HepG2 (cell line): Measurements from ENCODE around the gene TBC1D1. TPM values are rescaled to one million over a fixed set of nuclear protein-coding genes. Genes with fewer than 3 reads are reported as not detected.

Source experiments
- ATAC-seq: fragments of 200-7000 bp; cut with Tn5 transposase; 3 replicates; pipeline ENCODE4 v1.9.1; 2020; ENCODE audit warnings: mild to moderate bottlenecking, moderate library complexity
- BruUV-seq: library from RNA; stranded (reverse); fragments of 400-500 nt; replicated peaks from 2 replicates; lab custom pipeline; 2021; lab: Mats Ljungman, UMichigan
- CTCF ChIA-PET: fragments of 300-600 bp; formaldehyde crosslinking; extraction: SDS; loops from one replicate; lab custom pipeline; 2021; ENCODE audit warnings: low total read pairs, inconsistent platforms, low intra/inter-chr PET ratio; lab: Yijun Ruan, JAX
- POLR2A ChIA-PET: fragments of 350-600 bp; sonication (Branson Sonifier 250); formaldehyde crosslinking; loops from one replicate; lab custom pipeline; 2020; ENCODE audit warnings: antibody characterized with exemption, inconsistent platforms; lab: Yijun Ruan, JAX
- DNase-seq: peaks from one replicate; pipeline ENCODE4 v3.0.0-alpha.2; 2015; ENCODE audit warnings: low spot score
- FAIRE-seq: peaks from 3 replicates; lab custom pipeline; 2011; peaks lifted over from hg19 to GRCh38; lab: Jason Lieb, UNC
- H2AFZ ChIP-seq: one replicate; pipeline ENCODE4 v1.6.1; 2011; ENCODE audit warnings: low read length, inconsistent platforms
- H3K27ac ChIP-seq: fragments of 300-600 bp; 3 replicates; pipeline ENCODE4 v1.8.0; 2011; ENCODE audit warnings: mixed run types, mild to moderate bottlenecking, mixed read lengths, low read length, inconsistent platforms; ENCODE audit not compliant: insufficient read depth; ENCODE audit errors: extremely low read length
- H3K27me3 ChIP-seq, 2 experiments: fragments of 200-600 bp in 1 of 2; 2 replicates in 1 of 2; 3 replicates in 1 of 2; pipeline versions ENCODE4 v1.6.0 to v1.8.0; 2011; ENCODE audit warnings: low read length in 2 of 2, mild to moderate bottlenecking in 2 of 2, moderate library complexity in 2 of 2, inconsistent platforms in 1 of 2; ENCODE audit not compliant: insufficient read depth in 2 of 2, control insufficient read depth in 1 of 2
- H3K36me3 ChIP-seq, 2 experiments: fragments of 200-600 bp in 1 of 2; replicated peaks in 1 of 2; 2 replicates in 1 of 2; 3 replicates in 1 of 2; pipeline versions ENCODE4 v1.5.1 to v1.8.0; 2011; ENCODE audit warnings: low read length in 2 of 2, inconsistent platforms in 1 of 2; ENCODE audit not compliant: insufficient read depth in 2 of 2, control insufficient read depth in 1 of 2
- H3K4me1 ChIP-seq: 2 replicates; pipeline ENCODE4 v1.5.1; 2012; ENCODE audit warnings: low read length, inconsistent platforms; ENCODE audit not compliant: insufficient read depth
- H3K4me2 ChIP-seq: 2 replicates; pipeline ENCODE4 v1.6.0; 2011; ENCODE audit warnings: low read depth, low read length, inconsistent platforms
- H3K4me3 ChIP-seq, 3 experiments: fragments of 200-600 bp in 1 of 3; sonication (generic), shearing (Covaris generic) in 1 of 3; replicated peaks in 1 of 3; 2 replicates each; pipeline ENCODE4 v1.5.1; 2011 to 2016; ENCODE audit warnings: low read length in 3 of 3, inconsistent platforms in 2 of 3, low read depth in 2 of 3, mild to moderate bottlenecking in 2 of 3, control low read depth in 1 of 3, mixed read lengths in 1 of 3; ENCODE audit not compliant: insufficient read depth in 1 of 3
- H3K79me2 ChIP-seq: one replicate; pipeline ENCODE4 v1.6.1; 2011; ENCODE audit warnings: low read length, inconsistent platforms; ENCODE audit not compliant: insufficient read depth
- H3K9ac ChIP-seq: 2 replicates; pipeline ENCODE4 v1.6.0; 2011; ENCODE audit warnings: mild to moderate bottlenecking, low read depth, low read length, inconsistent platforms; ENCODE audit not compliant: insufficient read depth
- H3K9me3 ChIP-seq: 2 replicates; pipeline ENCODE4 v1.5.1; 2012; ENCODE audit warnings: mild to moderate bottlenecking, low read length
- H4K20me1 ChIP-seq: 2 replicates; pipeline ENCODE4 v1.6.0; 2011; ENCODE audit warnings: inconsistent platforms, mild to moderate bottlenecking, low read length, moderate library complexity; ENCODE audit not compliant: insufficient read depth
- BCLAF1 ChIP-seq: fragments of 450-650 bp; IDR thresholded peaks from 2 replicates; pipeline ENCODE4 v1.6.1; 2017; ENCODE audit warnings: mild to moderate bottlenecking
- BORCS8-MEF2B ChIP-seq: sonication (generic); formaldehyde crosslinking; IDR thresholded peaks from 2 replicates; pipeline ENCODE4 v1.8.0; 2022; ENCODE audit warnings: mild to moderate bottlenecking, missing genetic modification reagents
- CBX2 ChIP-seq, 2 experiments: fragments of 200-600 bp in 1 of 2; sonication (generic); formaldehyde crosslinking in 1 of 2; IDR thresholded peaks; 2 replicates each; pipeline versions ENCODE4 v1.7.0 to v1.8.1; 2018 to 2022; ENCODE audit warnings: low read depth in 2 of 2, low read length in 1 of 2, mild to moderate bottlenecking in 1 of 2, missing genetic modification reagents in 1 of 2
- KMT2A ChIP-seq: sonication (generic); formaldehyde crosslinking; IDR thresholded peaks from 2 replicates; pipeline ENCODE4 v1.4.0; 2020; ENCODE audit warnings: missing genetic modification reagents
- SNAI1 ChIP-seq: sonication (generic); formaldehyde crosslinking; IDR thresholded peaks from 2 replicates; pipeline ENCODE4 v1.5.0; 2020; ENCODE audit warnings: mild to moderate bottlenecking, missing genetic modification reagents, borderline replicate concordance
- SRSF9 ChIP-seq: fragments of 200-400 bp; formaldehyde crosslinking; IDR thresholded peaks from 2 replicates; pipeline ENCODE4 v1.6.1; 2018; ENCODE audit warnings: borderline replicate concordance, mild to moderate bottlenecking, low read depth, low read length; ENCODE audit not compliant: insufficient read depth, poor library complexity, severe bottlenecking
- ZNF605 ChIP-seq: sonication (generic); formaldehyde crosslinking; IDR thresholded peaks from 2 replicates; pipeline ENCODE4 v1.8.0; 2022; ENCODE audit warnings: mild to moderate bottlenecking, missing genetic modification reagents
- WGBS: methylation state at CpG from one replicate; pipeline ENCODE4 v1.1.6; 2017; ENCODE audit warnings: low lambda C conversion rate; 5-methylcytosine and 5-hydroxymethylcytosine counted together
- in situ Hi-C: cut with HindIII; loops from 2 replicates; pipeline ENCODE4 v1.10.0; 2017; ENCODE audit warnings: low pct_unique_long_range_greater_than_20kb; ENCODE audit not compliant: extremely low pct_ligation_motif_present
- intact Hi-C: fragments of 100-400 bp; cut with micrococcal nuclease; formaldehyde crosslinking; loops from one replicate; pipeline ENCODE4 v1.10.0; 2022; ENCODE audit not compliant: unreplicated experiment
- polyA plus RNA-seq, 8 experiments: library from polyadenylated mRNA; depleted of rRNA in 3 of 8; stranded (reverse) in 7 of 8; unstranded in 1 of 8; fragments of >200 nt; fragmentation: Illumina TruSeq in 4 of 8; extraction: Trizol in 4 of 8; gene quantifications; 2 replicates each; pipeline versions ENCODE4 v1.2.1 to v1.2.3, GENCODE V29; 2011 to 2016; ENCODE audit warnings: low read depth in 4 of 8, missing spikeins in 1 of 8, mixed read lengths in 1 of 8; ENCODE audit not compliant: insufficient read depth in 1 of 8
- total RNA-seq, 5 experiments: library from RNA; depleted of rRNA; stranded (reverse); fragments of >200 nt; fragmentation: Illumina TruSeq; extraction: Trizol; gene quantifications; 2 replicates each; pipeline ENCODE4 v1.2.3, GENCODE V29; 2016; ENCODE audit warnings: low read depth in 1 of 5

Gene TBC1D1
- total and polyA plus RNA-seq, 2 of the 13 experiments (the other 11 are each of a cell fraction or from before 2014, with no cell fraction given), result 37.3 to 62.8 TPM

- ATAC-seq (no peak), DNase-seq (no peak), FAIRE-seq (no peak)
- H3K79me2 ChIP-seq, result no peaks in the 10 kb centered on the region
- no peak overlapping the region for H3K4me2 ChIP-seq
- no peak overlapping the region for H3K4me3 ChIP-seq
- no peaks in the 10 kb centered on the region for H3K9me3 ChIP-seq
- H3K9ac ChIP-seq, result no peak overlapping the region
- POLR2A ChIA-PET, result interaction anchor here (1.8 to 2.3 kb wide), 2 partner anchors 12 to 42 kb away, joined by 8 to 14 read pairs; no protein-coding TSS in a partner anchor
- 95% methylated on average over 4 of the region's 4 CpGs for WGBS
- H2AFZ ChIP-seq, result no peak overlapping the region
- BruUV-seq, result no TSS peak
- in situ Hi-C loops, result no loop called here
- peaks cover 51% of the 10 kb centered on the region for H3K4me1 ChIP-seq
- CTCF ChIA-PET, result no interaction called here
- H4K20me1 ChIP-seq, result no peaks in the 10 kb centered on the region
- H3K27ac ChIP-seq, result no peak overlapping the region
- no peak for TF ChIP-seq CBX2 (IDR thresholded peaks at IDR 0.05; ENCODE audit: low read depth, low read length)
- no peak for TF ChIP-seq CBX2 (CRISPR knock-in tag; IDR thresholded peaks at IDR 0.05; ENCODE audit: low read depth)
- no peak for TF ChIP-seq SNAI1
- no peak for TF ChIP-seq KMT2A (CRISPR knock-in tag)
- TF ChIP-seq BCLAF1, result no peak
- TF ChIP-seq BORCS8-MEF2B (CRISPR knock-in tag), result no peak
- no peak for TF ChIP-seq ZNF605 (CRISPR knock-in tag)
- no peak for TF ChIP-seq SRSF9
- H3K27me3 ChIP-seq, result no peaks in the 10 kb centered on the region
- intact Hi-C loops, result no loop called here
- peaks cover 10 to 31% of the 10 kb centered on the region in 2 experiments for H3K36me3 ChIP-seq
These were observed 229.9 kb downstream of the TBC1D1 start for GRCh38 chr4:38120772-38121171.
